MM.1S (cell line): ENCODE data around the gene HBM.

ENCODE experiments used
- DNase-seq: peaks from one replicate; pipeline ENCODE4 v3.0.0-alpha.2; 2015
- H2AFZ ChIP-seq: fragments of 300-600 bp; sonication (generic); 2 replicates; pipeline ENCODE4 v1.6.0; 2016; ENCODE audit warnings: antibody characterized with exemption, low read length
- H3F3A ChIP-seq: fragments of 300-600 bp; sonication (generic); 2 replicates; pipeline ENCODE4 v1.6.1; 2016; ENCODE audit warnings: mild to moderate bottlenecking, antibody characterized with exemption, low read length, moderate library complexity, mixed read lengths; ENCODE audit not compliant: insufficient read depth
- H3K27ac ChIP-seq: fragments of 300-600 bp; sonication (generic); 2 replicates; pipeline ENCODE4 v1.5.1; 2016; ENCODE audit warnings: mild to moderate bottlenecking, low read length
- H3K27me3 ChIP-seq: fragments of 300-600 bp; sonication (generic); replicated peaks from 2 replicates; pipeline ENCODE4 v1.6.0; 2016; ENCODE audit warnings: low read length; ENCODE audit not compliant: insufficient read depth
- H3K36me3 ChIP-seq: fragments of 300-600 bp; sonication (generic); replicated peaks from 2 replicates; pipeline ENCODE4 v1.6.1; 2016; ENCODE audit warnings: mild to moderate bottlenecking, low read length, mixed read lengths; ENCODE audit not compliant: insufficient read depth
- H3K4me1 ChIP-seq: fragments of 300-600 bp; sonication (generic); 2 replicates; pipeline ENCODE4 v1.6.1; 2016; ENCODE audit warnings: low read length, mixed read lengths
- H3K4me2 ChIP-seq: fragments of 300-600 bp; sonication (generic); 2 replicates; pipeline ENCODE4 v1.6.0; 2016; ENCODE audit warnings: low read depth, low read length
- H3K4me3 ChIP-seq: fragments of 300-600 bp; sonication (generic); 2 replicates; pipeline ENCODE4 v1.5.1; 2016; ENCODE audit warnings: low read length, mixed read lengths
- H3K79me2 ChIP-seq: fragments of 300-600 bp; sonication (generic); 2 replicates; pipeline ENCODE4 v1.6.1; 2016; ENCODE audit warnings: mixed run types, low read length, mixed read lengths
- H3K9ac ChIP-seq: fragments of 300-600 bp; sonication (generic); 2 replicates; pipeline ENCODE4 v1.6.1; 2016; ENCODE audit warnings: low read length, mixed read lengths
- H3K9me2 ChIP-seq: fragments of 300-600 bp; sonication (generic); replicated peaks from 2 replicates; pipeline ENCODE4 v1.6.1; 2016; ENCODE audit warnings: mild to moderate bottlenecking, low read length, mixed read lengths; ENCODE audit not compliant: insufficient read depth
- H3K9me3 ChIP-seq: fragments of 300-600 bp; sonication (generic); replicated peaks from 2 replicates; pipeline ENCODE4 v1.6.1; 2016; ENCODE audit warnings: mild to moderate bottlenecking, low read length, mixed read lengths; ENCODE audit not compliant: insufficient read depth
- H4K20me1 ChIP-seq: fragments of 300-600 bp; sonication (generic); 2 replicates; pipeline ENCODE4 v1.6.1; 2016; ENCODE audit warnings: mild to moderate bottlenecking, low read length, moderate library complexity, mixed read lengths; ENCODE audit not compliant: insufficient read depth
- EZH2 ChIP-seq: fragments of 300-600 bp; sonication (generic); optimal IDR thresholded peaks from 2 replicates; pipeline ENCODE3; 2017; ENCODE audit warnings: low read depth, mild to moderate bottlenecking, antibody characterized with exemption, low read length, mixed read lengths
- EZH2phosphoT487 ChIP-seq: fragments of 300-600 bp; sonication (generic); IDR thresholded peaks from 2 replicates; pipeline ENCODE4 v1.6.1; 2018; ENCODE audit warnings: antibody characterized with exemption, low read length
- TF ChIP-seq, protein P1 (sequence below): fragments of 300-600 bp; sonication (generic); IDR thresholded peaks from 2 replicates; pipeline ENCODE4 v1.5.1; 2016; ENCODE audit warnings: antibody characterized with exemption, low read length, mixed read lengths

Gene HBM

DNA sequence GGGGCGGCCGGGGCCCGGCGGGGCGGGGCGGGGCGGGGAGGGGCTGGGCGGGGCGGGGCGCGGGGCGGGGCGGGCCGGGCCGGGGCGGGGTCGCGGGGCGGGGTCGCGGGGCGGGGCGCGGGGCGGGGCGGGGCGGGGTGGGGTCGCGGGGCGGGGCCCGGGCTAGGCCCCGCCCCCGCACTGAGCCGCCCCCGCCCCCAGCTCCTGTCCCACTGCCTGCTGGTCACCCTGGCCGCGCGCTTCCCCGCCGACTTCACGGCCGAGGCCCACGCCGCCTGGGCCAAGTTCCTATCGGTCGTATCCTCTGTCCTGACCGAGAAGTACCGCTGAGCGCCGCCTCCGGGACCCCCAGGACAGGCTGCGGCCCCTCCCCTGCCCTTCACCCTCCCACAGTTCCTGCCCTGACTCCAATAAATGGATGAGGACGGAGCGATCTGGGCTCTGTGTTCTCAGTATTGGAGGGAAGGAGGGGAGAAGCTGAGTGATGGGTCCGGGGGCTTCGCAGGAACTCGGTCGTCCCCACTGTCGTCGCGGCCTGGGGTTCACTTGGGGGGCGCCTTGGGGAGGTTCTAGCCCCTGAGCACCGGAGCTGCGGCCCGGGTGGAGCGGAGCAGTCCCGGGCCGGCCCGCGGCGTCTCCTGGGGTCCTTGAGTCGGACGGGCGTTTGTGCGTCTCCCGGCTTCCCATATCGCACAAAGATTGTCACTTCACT lies 795 bp upstream of the HBM start:
- Histone ChIP-seq H4K20me1 (no peaks in the 10 kb centered on the region), H3K36me3 (no peaks in the 10 kb centered on the region), H3K9me3 (no peaks in the 10 kb centered on the region), H3K27me3 (peaks cover 53% of the 10 kb centered on the region), H3F3A (no peaks in the 10 kb centered on the region), H3K9me2 (no peaks in the 10 kb centered on the region), H3K27ac (no peak overlapping the region), H3K4me1 (no peaks in the 10 kb centered on the region), H2AFZ (no peak overlapping the region), H3K4me3 (no peak overlapping the region), H3K4me2 (no peak overlapping the region), H3K9ac (no peak overlapping the region), H3K79me2 (no peaks in the 10 kb centered on the region)
- DNase-seq: no peak
- TF ChIP-seq EZH2phosphoT487 (no peak), EZH2 (no peak)
- TF ChIP-seq, protein P1, sequence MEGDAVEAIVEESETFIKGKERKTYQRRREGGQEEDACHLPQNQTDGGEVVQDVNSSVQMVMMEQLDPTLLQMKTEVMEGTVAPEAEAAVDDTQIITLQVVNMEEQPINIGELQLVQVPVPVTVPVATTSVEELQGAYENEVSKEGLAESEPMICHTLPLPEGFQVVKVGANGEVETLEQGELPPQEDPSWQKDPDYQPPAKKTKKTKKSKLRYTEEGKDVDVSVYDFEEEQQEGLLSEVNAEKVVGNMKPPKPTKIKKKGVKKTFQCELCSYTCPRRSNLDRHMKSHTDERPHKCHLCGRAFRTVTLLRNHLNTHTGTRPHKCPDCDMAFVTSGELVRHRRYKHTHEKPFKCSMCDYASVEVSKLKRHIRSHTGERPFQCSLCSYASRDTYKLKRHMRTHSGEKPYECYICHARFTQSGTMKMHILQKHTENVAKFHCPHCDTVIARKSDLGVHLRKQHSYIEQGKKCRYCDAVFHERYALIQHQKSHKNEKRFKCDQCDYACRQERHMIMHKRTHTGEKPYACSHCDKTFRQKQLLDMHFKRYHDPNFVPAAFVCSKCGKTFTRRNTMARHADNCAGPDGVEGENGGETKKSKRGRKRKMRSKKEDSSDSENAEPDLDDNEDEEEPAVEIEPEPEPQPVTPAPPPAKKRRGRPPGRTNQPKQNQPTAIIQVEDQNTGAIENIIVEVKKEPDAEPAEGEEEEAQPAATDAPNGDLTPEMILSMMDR: no peak

- H3K9me3 ChIP-seq: no peaks in the 10 kb centered on the region
- H3K27ac ChIP-seq: no peak overlapping the region
- no peaks in the 10 kb centered on the region for H3K79me2 ChIP-seq
- no peaks in the 10 kb centered on the region for H4K20me1 ChIP-seq
- no peak for DNase-seq
- no peaks in the 10 kb centered on the region for H3K36me3 ChIP-seq
- H3K4me1 ChIP-seq: no peaks in the 10 kb centered on the region
- H3K27me3 ChIP-seq: peaks cover 50% of the 10 kb centered on the region
- H2AFZ ChIP-seq: no peak overlapping the region
- no peaks in the 10 kb centered on the region for H3K9me2 ChIP-seq
- no peak overlapping the region for H3K4me3 ChIP-seq
- no peak overlapping the region for H3K9ac ChIP-seq
- no peak overlapping the region for H3K4me2 ChIP-seq
- H3F3A ChIP-seq: no peaks in the 10 kb centered on the region
- TF ChIP-seq, protein P1: no peak
- TF ChIP-seq EZH2 (no peak), EZH2phosphoT487 (no peak)
Measured at GRCh38 chr16:166375-167121, 770 bp downstream of the HBM start.

DNA sequence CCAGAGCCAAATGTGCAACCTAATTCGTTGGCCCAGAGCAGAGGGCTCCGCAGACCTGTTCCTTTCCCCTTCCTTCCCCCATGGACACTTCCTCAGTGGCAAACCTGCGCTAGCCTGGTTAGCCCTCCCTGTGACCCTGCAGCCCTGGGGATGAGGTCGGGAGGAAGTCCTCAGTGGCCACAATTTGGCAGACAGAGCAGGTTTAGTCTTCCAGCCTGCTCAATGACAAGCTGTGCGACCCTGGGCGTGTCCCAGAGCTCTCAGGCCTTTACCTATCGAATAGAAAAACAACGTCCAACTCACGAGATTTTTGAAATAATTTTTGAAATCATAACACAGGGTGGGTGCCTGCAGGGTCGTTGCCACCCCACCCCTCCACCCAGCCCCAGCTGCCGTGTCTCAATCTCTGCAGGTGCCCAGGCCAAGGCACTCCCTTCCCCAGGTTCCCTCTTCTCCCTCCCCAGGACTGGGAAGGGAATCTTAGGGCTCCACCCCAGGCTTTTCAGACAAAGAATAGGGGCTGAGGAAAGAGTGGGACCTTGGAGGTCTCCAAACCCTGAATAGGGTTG lies 1.4 kb downstream of the HBM start:
- TF ChIP-seq EZH2 (no peak), EZH2phosphoT487 (no peak)
- TF ChIP-seq, protein P1: no peak
- no peaks in the 10 kb centered on the region for H3K9me3 ChIP-seq
- H3K27me3 ChIP-seq: peaks cover 46% of the 10 kb centered on the region
- no peak overlapping the region for H3K27ac ChIP-seq
- H3K4me3 ChIP-seq: no peak overlapping the region
- no peak overlapping the region for H3K4me2 ChIP-seq
- H2AFZ ChIP-seq: no peak overlapping the region
- no peak overlapping the region for H3K9ac ChIP-seq
- no peaks in the 10 kb centered on the region for H3K79me2 ChIP-seq
- H3K4me1 ChIP-seq: no peaks in the 10 kb centered on the region
- no peaks in the 10 kb centered on the region for H3F3A ChIP-seq
- no peaks in the 10 kb centered on the region for H3K9me2 ChIP-seq
- H3K36me3 ChIP-seq: no peaks in the 10 kb centered on the region
- no peaks in the 10 kb centered on the region for H4K20me1 ChIP-seq
- DNase-seq: no peak
